H1 (cell line): Measurements from ENCODE around the gene NPAT. TPM values are rescaled to one million over a fixed set of nuclear protein-coding genes. Genes with fewer than 3 reads are reported as not detected.

Experiments
- CTCF ChIA-PET: fragments of 300-600 bp; sonication (Branson Sonifier 250); formaldehyde crosslinking; loops from one replicate; lab custom pipeline; 2021; ENCODE audit not compliant: partially characterized antibody; lab: Charles Lee
- POLR2A ChIA-PET: fragments of 300-600 bp; sonication (Branson Sonifier 250); formaldehyde crosslinking; loops from one replicate; lab custom pipeline; 2021; ENCODE audit warnings: inconsistent platforms; ENCODE audit not compliant: partially characterized antibody; lab: Charles Lee
- DNase-seq, 2 experiments: peaks; one replicate each; pipeline versions ENCODE4 v3.0.0 to v3.0.0-alpha.2; 2010 to 2022; ENCODE audit warnings: low spot score in 2 of 2, low read depth in 1 of 2, mixed read lengths in 1 of 2
- FAIRE-seq: peaks from 2 replicates; lab custom pipeline; 2011; peaks lifted over from hg19 to GRCh38; lab: Jason Lieb, UNC
- H2AFZ ChIP-seq: 2 replicates; pipeline ENCODE4 v1.8.1; 2012; ENCODE audit warnings: low read length, inconsistent platforms
- H2AK5ac ChIP-seq: 2 replicates; pipeline ENCODE4 v1.6.1; 2013; ENCODE audit warnings: low read depth, low read length
- H2BK120ac ChIP-seq: replicated peaks from 2 replicates; pipeline ENCODE3; 2013; ENCODE audit warnings: low read depth, low read length, inconsistent platforms
- H2BK12ac ChIP-seq: 2 replicates; pipeline ENCODE4 v1.6.1; 2013; ENCODE audit warnings: low read depth, low read length
- H2BK15ac ChIP-seq: 2 replicates; pipeline ENCODE4 v1.6.1; 2013; ENCODE audit warnings: low read length
- H2BK20ac ChIP-seq: 2 replicates; pipeline ENCODE4 v1.6.1; 2013; ENCODE audit warnings: low read length
- H2BK5ac ChIP-seq: 2 replicates; pipeline ENCODE4 v1.6.1; 2013; ENCODE audit warnings: low read depth, low read length
- H3K14ac ChIP-seq: 2 replicates; pipeline ENCODE4 v1.6.1; 2013; ENCODE audit warnings: inconsistent platforms; ENCODE audit not compliant: insufficient read length
- H3K18ac ChIP-seq: 2 replicates; pipeline ENCODE4 v1.6.1; 2013; ENCODE audit warnings: low read length; ENCODE audit errors: extremely low read depth
- H3K23ac ChIP-seq: 2 replicates; pipeline ENCODE4 v1.6.1; 2013; ENCODE audit warnings: inconsistent platforms; ENCODE audit not compliant: insufficient read length
- H3K23me2 ChIP-seq: 2 replicates; pipeline ENCODE4 v1.6.1; 2013; ENCODE audit warnings: low read depth, low read length
- H3K27ac ChIP-seq: 2 replicates; pipeline ENCODE4 v1.6.1; 2011; ENCODE audit warnings: low read depth, low read length, inconsistent platforms
- H3K27me3 ChIP-seq, 4 experiments: replicated peaks in 1 of 4; 1 replicate in 1 of 4; 2 replicates in 3 of 4; pipeline versions ENCODE4 v1.6.1 to v1.8.1; 2011 to 2013; ENCODE audit warnings: low read length in 3 of 4, mild to moderate bottlenecking in 3 of 4, inconsistent platforms in 2 of 4, mixed read lengths in 2 of 4, moderate library complexity in 1 of 4; ENCODE audit not compliant: control insufficient read depth in 3 of 4, insufficient read depth in 3 of 4; ENCODE audit errors: extremely low read depth in 1 of 4
- H3K36me3 ChIP-seq, 4 experiments: 2 replicates each; pipeline versions ENCODE4 v1.6.1 to v1.8.1; 2011 to 2013; ENCODE audit warnings: mild to moderate bottlenecking in 4 of 4, low read length in 3 of 4, moderate library complexity in 2 of 4, control low read depth in 1 of 4, inconsistent platforms in 1 of 4; ENCODE audit not compliant: insufficient read depth in 4 of 4, control insufficient read depth in 2 of 4
- H3K4ac ChIP-seq: replicated peaks from 2 replicates; pipeline ENCODE3; 2013; ENCODE audit warnings: low read length, low read depth, mixed read lengths, inconsistent platforms; ENCODE audit not compliant: insufficient read length
- H3K4me1 ChIP-seq, 4 experiments: replicated peaks in 1 of 4; 1 replicate in 1 of 4; 2 replicates in 3 of 4; pipeline versions ENCODE4 v1.6.1 to v1.8.1; 2011 to 2013; ENCODE audit warnings: low read length in 3 of 4, inconsistent platforms in 2 of 4, mixed read lengths in 1 of 4; ENCODE audit not compliant: insufficient read depth in 4 of 4, control insufficient read depth in 3 of 4
- H3K4me2 ChIP-seq, 2 experiments: 2 replicates each; pipeline versions ENCODE4 v1.6.1 to v1.8.1; 2011 to 2013; ENCODE audit warnings: low read depth in 2 of 2, low read length in 2 of 2, control low read depth in 1 of 2, inconsistent platforms in 1 of 2, mild to moderate bottlenecking in 1 of 2; ENCODE audit not compliant: insufficient read depth in 1 of 2
- H3K4me3 ChIP-seq, 4 experiments: fragments of 200-600, 300-600 bp in 1 of 4; sonication (generic), shearing (Covaris generic), sonication (Bioruptor Twin) in 1 of 4; 2 replicates each; pipeline versions ENCODE4 v1.5.1 to v1.8.1; 2011 to 2016; ENCODE audit warnings: low read length in 4 of 4, low read depth in 3 of 4, control low read depth in 2 of 4, inconsistent platforms in 2 of 4, mild to moderate bottlenecking in 2 of 4, mixed read lengths in 1 of 4, moderate library complexity in 1 of 4; ENCODE audit not compliant: insufficient read depth in 2 of 4; ENCODE audit errors: extremely low read depth in 1 of 4
- H3K56ac ChIP-seq: replicated peaks from 2 replicates; pipeline ENCODE3; 2013; ENCODE audit warnings: low read depth, mild to moderate bottlenecking, mixed read lengths, low read length, inconsistent platforms; ENCODE audit not compliant: insufficient read length
- H3K79me1 ChIP-seq: 2 replicates; pipeline ENCODE4 v1.6.1; 2013; ENCODE audit warnings: low read depth, low read length, control low read depth
- H3K79me2 ChIP-seq, 2 experiments: 2 replicates each; pipeline versions ENCODE4 v1.6.1 to v1.8.1; 2012 to 2013; ENCODE audit warnings: low read length in 2 of 2, mild to moderate bottlenecking in 2 of 2, inconsistent platforms in 1 of 2; ENCODE audit not compliant: insufficient read depth in 2 of 2, control insufficient read depth in 1 of 2
- H3K9ac ChIP-seq, 4 experiments: replicated peaks in 1 of 4; 1 replicate in 1 of 4; 2 replicates in 3 of 4; pipeline versions ENCODE4 v1.6.1 to v1.8.1; 2011 to 2013; ENCODE audit warnings: low read depth in 3 of 4, low read length in 3 of 4, control low read depth in 2 of 4, mild to moderate bottlenecking in 2 of 4, moderate library complexity in 2 of 4, inconsistent platforms in 1 of 4; ENCODE audit errors: extremely low read depth in 1 of 4
- H3K9me3 ChIP-seq, 2 experiments: 2 replicates each; pipeline versions ENCODE4 v1.6.1 to v1.8.1; 2012 to 2013; ENCODE audit warnings: mild to moderate bottlenecking in 2 of 2, moderate library complexity in 2 of 2, control low read depth in 1 of 2, inconsistent platforms in 1 of 2, low read depth in 1 of 2, low read length in 1 of 2, mixed read lengths in 1 of 2; ENCODE audit not compliant: insufficient read depth in 2 of 2
- H4K20me1 ChIP-seq, 2 experiments: replicated peaks in 1 of 2; 2 replicates each; pipeline versions ENCODE3 to v1.8.1; 2011 to 2013; ENCODE audit warnings: inconsistent platforms in 2 of 2, low read length in 2 of 2, mild to moderate bottlenecking in 1 of 2; ENCODE audit not compliant: insufficient read depth in 2 of 2, control insufficient read depth in 1 of 2
- H4K5ac ChIP-seq: 2 replicates; pipeline ENCODE4 v1.6.1; 2013; ENCODE audit warnings: low read length, low read depth, mixed read lengths, inconsistent platforms; ENCODE audit not compliant: insufficient read length
- H4K8ac ChIP-seq: 2 replicates; pipeline ENCODE4 v1.8.0; 2013; ENCODE audit warnings: mild to moderate bottlenecking, moderate library complexity, low read length, inconsistent platforms; ENCODE audit not compliant: insufficient read depth; ENCODE audit errors: extremely low read depth
- H4K91ac ChIP-seq: replicated peaks from 2 replicates; pipeline ENCODE3; 2013; ENCODE audit warnings: low read length, mixed read lengths, inconsistent platforms; ENCODE audit not compliant: insufficient read length
- BACH1 ChIP-seq: IDR thresholded peaks from 2 replicates; pipeline ENCODE4 v1.6.1; 2012; ENCODE audit warnings: low read length, improper control_type of control experiment
- JUN ChIP-seq: IDR thresholded peaks from 2 replicates; pipeline ENCODE4 v1.6.1; 2011; ENCODE audit warnings: low read depth, mild to moderate bottlenecking, improper control_type of control experiment, low read length
- JUND ChIP-seq: IDR thresholded peaks from 2 replicates; pipeline ENCODE4 v1.6.1; 2011; ENCODE audit warnings: mild to moderate bottlenecking, improper control_type of control experiment, low read length
- PHF8 ChIP-seq: fragments of 200-600 bp; sonication (generic); conservative IDR thresholded peaks from 2 replicates; pipeline ENCODE4 v1.7.1; 2012; ENCODE audit warnings: low read depth, mild to moderate bottlenecking, inconsistent platforms, low read length, moderate library complexity
- POU5F1 ChIP-seq: IDR thresholded peaks from 2 replicates; pipeline ENCODE4 v1.6.1; 2011; ENCODE audit warnings: low read depth, mild to moderate bottlenecking, low read length, moderate library complexity
- TCF12 ChIP-seq: IDR thresholded peaks from 2 replicates; pipeline ENCODE4 v1.6.1; 2011; ENCODE audit warnings: low read depth, mild to moderate bottlenecking, low read length
- WGBS, 2 experiments: shearing (Covaris generic) in 1 of 2; methylation state at CpG; one replicate each; pipeline versions ENCODE4 v1.1.6 to v1.1.7; 2013 to 2015; ENCODE audit warnings: low lambda C conversion rate in 2 of 2, mixed read lengths in 2 of 2, inconsistent platforms in 1 of 2, low coverage in 1 of 2, missing lambda C conversion rate in 1 of 2; ENCODE audit not compliant: insufficient replicate concordance in 2 of 2, insufficient coverage in 1 of 2, insufficient read length in 1 of 2; ENCODE audit errors: extremely low coverage in 1 of 2, missing lambda C conversion rate in 1 of 2; 5-methylcytosine and 5-hydroxymethylcytosine counted together
- polyA plus RNA-seq, 7 experiments: library from polyadenylated mRNA; depleted of rRNA in 3 of 7; stranded (reverse) in 5 of 7; unstranded in 2 of 7; fragments of >200 nt in 5 of 7; fragments of 200-250 nt in 2 of 7; gene quantifications; 1 replicate in 5 of 7; 2 replicates in 1 of 7; 4 replicates in 1 of 7; pipeline versions ENCODE4 v1.2.1 to v1.2.3, GENCODE V29; 2011 to 2013; ENCODE audit warnings: missing spikeins in 2 of 7, mixed read lengths in 2 of 7
- total RNA-seq: library from RNA; stranded (reverse); fragmentation: NEBNext Ultra II Directional; extraction: Animal tissue kit (Norgen Biotek cat#: 25700); gene quantifications from 2 replicates; pipeline ENCODE4 v1.2.1, GENCODE V29; 2021
- TF ChIP-seq, protein P1 (sequence below): IDR thresholded peaks from 2 replicates; pipeline ENCODE4 v1.6.1; 2012; ENCODE audit warnings: low read length, inconsistent platforms

The NPAT gene
- total and polyA plus RNA-seq, 2 of the 8 experiments (the other 6 are each of a cell fraction or from before 2014, with no cell fraction given), result 4.6 to 23.4 TPM

DNA sequence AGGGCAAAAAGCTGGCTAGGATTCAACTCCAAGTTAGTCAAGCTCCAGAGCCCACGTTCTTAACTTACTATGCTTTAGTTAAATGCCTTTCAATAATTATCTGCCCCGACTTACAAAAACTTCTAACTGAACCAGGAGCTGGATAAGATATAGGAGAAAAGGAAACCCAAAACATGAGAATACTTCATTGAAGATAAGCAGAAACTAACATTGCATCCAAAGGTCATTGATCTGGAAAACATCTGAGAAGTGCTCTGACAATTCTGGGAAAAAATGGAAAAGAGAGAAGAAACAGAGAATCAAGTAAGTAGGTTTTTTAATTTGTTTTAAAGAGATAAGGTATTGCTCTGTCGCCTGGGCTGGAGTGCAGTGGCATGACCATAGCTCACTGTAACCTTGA lies 73.9 kb downstream of the NPAT start:
- Histone ChIP-seq H3K9ac (no peak overlapping the region), H3K14ac (no peak overlapping the region), H3K79me2 (no peaks in the 10 kb centered on the region), H3K36me3 (peaks cover 3 to 51% (median 25%) of the 10 kb centered on the region in 4 experiments; a peak in 7 of 8 replicates), H2BK5ac (no peak overlapping the region), H3K56ac (no peak overlapping the region), H3K18ac (no peak overlapping the region), H3K4me1 (no peaks in the 10 kb centered on the region), H2BK12ac (no peak overlapping the region), H2AFZ (no peak overlapping the region), H3K9me3 (no peaks in the 10 kb centered on the region), H3K23me2 (no peaks in the 10 kb centered on the region), H3K4me2 (no peak overlapping the region), H2BK15ac (no peak overlapping the region), H3K27me3 (no peaks in the 10 kb centered on the region), H3K79me1 (no peaks in the 10 kb centered on the region), H3K23ac (no peak overlapping the region), H3K4me3 (no peak overlapping the region), H4K91ac (no peak overlapping the region)
- WGBS, 2 experiments, result 89% methylated on average over 3 of the region's 3 CpGs; no CpG with 5 or more reads in 1 of the 2 experiments
- ChIA-PET POLR2A (interaction anchor here (0.9 to 1.4 kb wide), 2 partner anchors 12 to 87 kb away, joined by 3 to 4 read pairs; no protein-coding TSS in a partner anchor), CTCF (interaction anchor here (0.7 to 14.3 kb wide), 3 partner anchors 11 to 42 kb away, joined by 3 to 90 read pairs (median 3); partner anchors contain the start of gene ACAT1)
- TF ChIP-seq JUND (no peak), PHF8 (no peak), JUN (no peak), POU5F1 (no peak), BACH1 (no peak), TCF12 (no peak)
- TF ChIP-seq, protein P1, sequence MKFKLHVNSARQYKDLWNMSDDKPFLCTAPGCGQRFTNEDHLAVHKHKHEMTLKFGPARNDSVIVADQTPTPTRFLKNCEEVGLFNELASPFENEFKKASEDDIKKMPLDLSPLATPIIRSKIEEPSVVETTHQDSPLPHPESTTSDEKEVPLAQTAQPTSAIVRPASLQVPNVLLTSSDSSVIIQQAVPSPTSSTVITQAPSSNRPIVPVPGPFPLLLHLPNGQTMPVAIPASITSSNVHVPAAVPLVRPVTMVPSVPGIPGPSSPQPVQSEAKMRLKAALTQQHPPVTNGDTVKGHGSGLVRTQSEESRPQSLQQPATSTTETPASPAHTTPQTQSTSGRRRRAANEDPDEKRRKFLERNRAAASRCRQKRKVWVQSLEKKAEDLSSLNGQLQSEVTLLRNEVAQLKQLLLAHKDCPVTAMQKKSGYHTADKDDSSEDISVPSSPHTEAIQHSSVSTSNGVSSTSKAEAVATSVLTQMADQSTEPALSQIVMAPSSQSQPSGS, result no peak
- TF ChIP-seq, all 59 proteins: peak for 0
- H4K20me1 ChIP-seq, result peaks cover 0 to 1% of the 10 kb centered on the region in 2 experiments
- H2BK120ac ChIP-seq, result no peak overlapping the region
- H4K5ac ChIP-seq, result no peak overlapping the region
- no peak for DNase-seq
- FAIRE-seq, result no peak
- H2AK5ac ChIP-seq, result no peak overlapping the region
- H3K27ac ChIP-seq, result no peak overlapping the region
- no peak overlapping the region for H4K8ac ChIP-seq
- H2BK20ac ChIP-seq, result no peak overlapping the region
- no peak overlapping the region for H3K4ac ChIP-seq
